IPS-18a (cell line): ENCODE data around the gene CDCA8.

Experiments
- H3K27ac ChIP-seq: one replicate; pipeline ENCODE4 v1.5.1; 2013; ENCODE audit warnings: low read length
- H3K27me3 ChIP-seq: one replicate; pipeline ENCODE4 v1.6.1; 2013; ENCODE audit warnings: mild to moderate bottlenecking, low read length; ENCODE audit not compliant: control insufficient read depth, insufficient read depth
- H3K36me3 ChIP-seq: one replicate; pipeline ENCODE4 v1.6.1; 2013; ENCODE audit warnings: low read depth, low read length; ENCODE audit not compliant: control insufficient read depth
- H3K4me1 ChIP-seq: one replicate; pipeline ENCODE4 v1.6.1; 2013; ENCODE audit warnings: low read depth, low read length; ENCODE audit not compliant: control insufficient read depth
- H3K4me3 ChIP-seq: one replicate; pipeline ENCODE4 v1.5.1; 2013; ENCODE audit warnings: low read length
- H3K9ac ChIP-seq: one replicate; pipeline ENCODE4 v1.6.1; 2013; ENCODE audit warnings: mild to moderate bottlenecking, low read length, moderate library complexity
- H3K9me3 ChIP-seq: one replicate; pipeline ENCODE4 v1.6.1; 2013; ENCODE audit warnings: low read depth, low read length; ENCODE audit not compliant: control insufficient read depth

CDCA8 gene

GRCh38 chr1:37660664-37661063, 31.7 kb upstream of the CDCA8 start:
- Histone ChIP-seq H3K9ac (no peak overlapping the region), H3K9me3 (no peaks in the 10 kb centered on the region), H3K36me3 (no peaks in the 10 kb centered on the region), H3K27ac (no peak overlapping the region), H3K4me3 (peak overlapping the region; percentile 39), H3K27me3 (no peaks in the 10 kb centered on the region), H3K4me1 (peaks cover 25% of the 10 kb centered on the region)

GRCh38 chr1:37661401-37661800, 30.9 kb upstream of the CDCA8 start:
- no peak overlapping the region for H3K9ac ChIP-seq
- H3K36me3 ChIP-seq, result no peaks in the 10 kb centered on the region
- H3K4me1 ChIP-seq, result peaks cover 25% of the 10 kb centered on the region
- H3K9me3 ChIP-seq, result no peaks in the 10 kb centered on the region
- H3K4me3 ChIP-seq, result no peak overlapping the region
- no peak overlapping the region for H3K27ac ChIP-seq
- H3K27me3 ChIP-seq, result no peaks in the 10 kb centered on the region

- H3K4me3 ChIP-seq, result no peak overlapping the region
- H3K9ac ChIP-seq, result no peak overlapping the region
- no peak overlapping the region for H3K27ac ChIP-seq
- peaks cover 25% of the 10 kb centered on the region for H3K4me1 ChIP-seq
- no peaks in the 10 kb centered on the region for H3K27me3 ChIP-seq
- H3K36me3 ChIP-seq, result no peaks in the 10 kb centered on the region
- no peaks in the 10 kb centered on the region for H3K9me3 ChIP-seq
Observed at GRCh38 chr1:37662031-37662755, 30.1 kb upstream of the CDCA8 start.

- no peak overlapping the region for H3K9ac ChIP-seq
Observed at GRCh38 chr1:37663426-37664000, 28.8 kb upstream of the CDCA8 start.

DNA sequence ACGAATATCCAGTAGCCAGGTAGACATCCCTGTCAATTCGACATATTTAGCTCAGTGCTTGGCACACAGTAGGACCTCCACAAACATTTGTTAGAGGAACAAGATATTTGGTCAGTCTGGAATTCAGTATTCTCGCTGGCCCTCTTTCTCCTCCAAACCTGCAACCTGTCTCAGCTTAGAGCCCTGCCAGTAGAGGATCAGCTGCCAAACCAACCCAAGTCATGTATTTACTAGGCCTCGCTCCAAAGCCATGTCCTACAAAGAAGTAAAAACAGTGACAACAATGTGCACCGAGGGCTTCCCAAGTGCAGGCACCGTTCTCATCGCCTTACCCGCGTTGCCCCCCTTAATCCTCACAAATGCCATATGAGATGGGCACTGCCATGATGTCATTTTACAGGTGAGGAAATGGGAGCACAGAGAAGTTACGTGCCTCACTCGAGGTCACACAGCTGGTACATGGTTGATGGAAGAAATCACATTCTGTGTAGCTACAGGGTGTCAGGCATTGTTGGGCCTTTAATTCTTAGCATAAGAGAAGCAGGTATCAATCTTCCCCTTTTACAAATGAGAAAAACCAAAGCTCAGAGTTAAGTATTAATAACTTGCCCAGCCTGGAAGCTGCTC, 26.0 kb upstream of the CDCA8 start:
- Histone ChIP-seq H3K27ac (no peak overlapping the region), H3K4me3 (no peak overlapping the region), H3K4me1 (peaks cover 10% of the 10 kb centered on the region), H3K9me3 (no peaks in the 10 kb centered on the region), H3K27me3 (no peaks in the 10 kb centered on the region), H3K36me3 (no peaks in the 10 kb centered on the region), H3K9ac (no peak overlapping the region)

More at GRCh38 chr1:37663426-37664000, 28.8 kb upstream of the CDCA8 start:
- peaks cover 25% of the 10 kb centered on the region for H3K4me1 ChIP-seq
- H3K27ac ChIP-seq, result no peak overlapping the region
- no peaks in the 10 kb centered on the region for H3K9me3 ChIP-seq
- no peak overlapping the region for H3K4me3 ChIP-seq
- H3K27me3 ChIP-seq, result no peaks in the 10 kb centered on the region
- no peaks in the 10 kb centered on the region for H3K36me3 ChIP-seq

DNA sequence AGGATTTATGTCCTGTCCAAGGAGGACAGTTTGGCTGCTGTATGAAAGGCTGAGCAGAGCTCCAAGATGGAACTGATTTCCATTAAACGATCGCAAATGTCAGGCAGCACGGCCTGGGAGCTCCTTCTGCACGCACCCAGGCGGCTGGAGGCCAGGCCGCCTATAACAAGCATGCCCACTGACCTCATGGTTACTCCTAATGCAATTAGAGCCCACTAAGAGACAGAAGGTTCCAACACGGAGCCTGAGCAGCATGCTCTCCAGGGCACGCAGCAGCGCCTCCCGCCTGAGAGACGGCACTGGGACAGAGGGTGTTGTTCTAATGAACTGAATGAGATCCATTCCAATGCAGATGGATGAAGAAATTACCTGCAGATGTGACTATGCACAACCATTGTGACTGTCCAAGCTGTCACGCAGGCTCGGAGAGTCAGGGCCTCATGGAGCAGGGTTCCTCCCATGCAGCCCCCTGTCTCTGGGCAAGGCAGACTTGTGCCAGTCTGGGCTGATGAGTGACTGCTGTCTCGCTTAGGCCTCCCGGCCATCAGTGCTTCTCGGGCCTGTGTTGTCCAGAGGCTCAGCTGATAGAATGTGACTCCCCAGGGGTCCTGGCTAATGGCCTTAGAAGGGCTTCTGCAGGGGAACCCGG, 25.2 kb upstream of the CDCA8 start:
- Histone ChIP-seq H3K27ac (no peak overlapping the region), H3K36me3 (no peaks in the 10 kb centered on the region), H3K4me3 (no peak overlapping the region), H3K4me1 (peaks cover 4% of the 10 kb centered on the region), H3K9ac (no peak overlapping the region), H3K9me3 (no peaks in the 10 kb centered on the region), H3K27me3 (no peaks in the 10 kb centered on the region)

DNA sequence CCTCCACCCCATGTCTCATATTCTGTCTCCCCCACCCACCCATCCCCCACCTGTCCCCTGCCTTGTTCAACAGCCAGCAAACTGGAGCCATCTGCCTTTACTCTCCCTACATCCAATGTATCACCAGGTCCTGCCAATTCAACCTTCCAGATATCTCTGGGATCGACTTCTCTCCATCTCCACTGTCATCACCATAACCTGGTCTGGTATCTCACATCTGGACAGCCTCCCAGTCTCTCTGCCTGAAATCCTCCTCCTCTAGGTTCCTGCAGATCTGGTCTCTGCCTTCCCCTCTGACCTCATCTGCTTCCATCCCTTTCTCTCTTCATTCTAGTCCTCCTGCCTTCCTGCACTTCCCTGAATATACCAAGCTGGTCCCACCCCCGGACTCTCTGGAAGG, 22.2 kb upstream of the CDCA8 start:
- no peak overlapping the region for H3K4me3 ChIP-seq
- H3K9ac ChIP-seq, result no peak overlapping the region
- no peaks in the 10 kb centered on the region for H3K4me1 ChIP-seq
- H3K9me3 ChIP-seq, result no peaks in the 10 kb centered on the region
- H3K27ac ChIP-seq, result no peak overlapping the region
- H3K27me3 ChIP-seq, result no peaks in the 10 kb centered on the region
- H3K36me3 ChIP-seq, result no peaks in the 10 kb centered on the region

DNA sequence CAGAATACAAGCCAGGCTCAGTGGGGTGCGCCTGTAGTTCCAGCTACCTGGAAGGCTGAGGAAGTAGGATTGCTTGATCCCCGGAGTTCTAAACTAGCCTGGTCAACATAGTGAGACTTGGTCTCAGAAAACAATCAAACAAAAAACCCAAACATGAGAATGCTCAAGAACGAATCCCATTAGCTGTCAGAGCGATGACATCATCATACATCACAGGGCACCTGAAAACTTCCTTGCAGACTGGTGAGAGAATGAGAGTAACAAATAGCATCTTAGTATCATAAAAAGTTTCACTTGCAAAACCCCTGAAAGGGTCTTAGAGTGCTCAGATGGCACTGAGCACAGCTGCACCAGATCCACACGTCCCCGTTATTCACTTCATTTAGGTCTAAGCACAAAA, 21.1 kb upstream of the CDCA8 start:
- H3K27ac ChIP-seq, result no peak overlapping the region
- H3K4me3 ChIP-seq, result no peak overlapping the region
- no peaks in the 10 kb centered on the region for H3K9me3 ChIP-seq
- H3K9ac ChIP-seq, result no peak overlapping the region
- H3K4me1 ChIP-seq, result peaks cover 1% of the 10 kb centered on the region
- no peaks in the 10 kb centered on the region for H3K36me3 ChIP-seq
- no peaks in the 10 kb centered on the region for H3K27me3 ChIP-seq

GRCh38 chr1:37672136-37672870, 20.0 kb upstream of the CDCA8 start:
- Histone ChIP-seq H3K9me3 (no peaks in the 10 kb centered on the region), H3K36me3 (no peaks in the 10 kb centered on the region), H3K27ac (no peak overlapping the region), H3K9ac (no peak overlapping the region), H3K4me3 (no peak overlapping the region), H3K27me3 (no peaks in the 10 kb centered on the region), H3K4me1 (peaks cover 6% of the 10 kb centered on the region)

GRCh38 chr1:37673920-37674319, 18.4 kb upstream of the CDCA8 start:
- Histone ChIP-seq H3K4me3 (no peak overlapping the region), H3K9me3 (no peaks in the 10 kb centered on the region), H3K27ac (no peak overlapping the region), H3K9ac (no peak overlapping the region), H3K36me3 (no peaks in the 10 kb centered on the region), H3K27me3 (no peaks in the 10 kb centered on the region), H3K4me1 (peaks cover 6% of the 10 kb centered on the region)
